Smooth muscle cell (in vitro differentiated cells): ENCODE results near the gene RFX1. TPM values are rescaled to one million over a fixed set of nuclear protein-coding genes. Genes with fewer than 3 reads are reported as not detected.
"Not testable (repeated sequence)": the region's sequence is repeated elsewhere in the genome, so short reads cannot be mapped to it uniquely, and the experiment has no call there.

ENCODE experiments used
- DNase-seq: peaks from one replicate; lab custom pipeline; 2025; ENCODE audit not compliant: unreplicated experiment; lab: John Stamatoyannopoulos, UW
- H2AFZ ChIP-seq: fragments of 200-600 bp; sonication (generic); 2 replicates; pipeline ENCODE4 v1.6.0; 2016; ENCODE audit warnings: antibody characterized with exemption, low read depth, mild to moderate bottlenecking
- H3F3A ChIP-seq: fragments of 200-600 bp; sonication (generic); 2 replicates; pipeline ENCODE4 v1.6.0; 2017; ENCODE audit warnings: antibody characterized with exemption, low read depth
- H3K27ac ChIP-seq: fragments of 200-600 bp; sonication (generic); 2 replicates; pipeline ENCODE4 v1.5.1; 2016; ENCODE audit warnings: low read depth, mild to moderate bottlenecking
- H3K27me3 ChIP-seq: fragments of 200-600 bp; sonication (generic); 2 replicates; pipeline ENCODE4 v1.6.1; 2016; ENCODE audit warnings: low read depth, mild to moderate bottlenecking
- H3K36me3 ChIP-seq: fragments of 200-600 bp; sonication (generic); 2 replicates; pipeline ENCODE4 v1.5.1; 2016; ENCODE audit warnings: low read depth
- H3K4me1 ChIP-seq: fragments of 200-600 bp; sonication (generic); 2 replicates; pipeline ENCODE4 v1.5.1; 2016; ENCODE audit warnings: low read depth
- H3K4me2 ChIP-seq: fragments of 200-600 bp; sonication (generic); 2 replicates; pipeline ENCODE4 v1.6.0; 2016; ENCODE audit warnings: mild to moderate bottlenecking
- H3K4me3 ChIP-seq: fragments of 200-600 bp; sonication (generic); 2 replicates; pipeline ENCODE4 v1.5.1; 2016; ENCODE audit warnings: mild to moderate bottlenecking
- H3K79me2 ChIP-seq: fragments of 200-600 bp; sonication (generic); 2 replicates; pipeline ENCODE4 v1.6.0; 2016; ENCODE audit warnings: low read depth, mild to moderate bottlenecking
- H3K9ac ChIP-seq: fragments of 200-600 bp; sonication (generic); 2 replicates; pipeline ENCODE4 v1.6.0; 2016; ENCODE audit warnings: low read depth
- H3K9me3 ChIP-seq: fragments of 200-600 bp; sonication (generic); replicated peaks from 2 replicates; pipeline ENCODE4 v1.5.1; 2016; ENCODE audit warnings: low read depth
- H4K20me1 ChIP-seq: fragments of 200-600 bp; sonication (generic); 2 replicates; pipeline ENCODE4 v1.6.0; 2016; ENCODE audit warnings: low read depth
- CTCF ChIP-seq: fragments of 200-600 bp; sonication (generic); IDR thresholded peaks from 2 replicates; pipeline ENCODE4 v1.5.1; 2017; ENCODE audit warnings: borderline replicate concordance, mild to moderate bottlenecking, antibody characterized with exemption; ENCODE audit not compliant: insufficient read depth, poor library complexity, severe bottlenecking
- WGBS: methylation state at CpG from one replicate; pipeline ENCODE4 v1.1.7; 2016; ENCODE audit warnings: low lambda C conversion rate; 5-methylcytosine and 5-hydroxymethylcytosine counted together
- polyA plus RNA-seq: library from polyadenylated mRNA; unstranded; fragments of >200 nt; fragmentation: Nextera tagmentation; extraction: Ambion mirVana; gene quantifications from 2 replicates; pipeline ENCODE4 v1.2.1, GENCODE V29; 2016
- total RNA-seq: library from RNA; depleted of rRNA; stranded (reverse); fragments of >200 nt; gene quantifications from 2 replicates; pipeline ENCODE4 v1.2.3, GENCODE V29; 2014

The RFX1 gene
- total and polyA plus RNA-seq, 2 experiments from 2014 or later = 2.2 TPM

DNA sequence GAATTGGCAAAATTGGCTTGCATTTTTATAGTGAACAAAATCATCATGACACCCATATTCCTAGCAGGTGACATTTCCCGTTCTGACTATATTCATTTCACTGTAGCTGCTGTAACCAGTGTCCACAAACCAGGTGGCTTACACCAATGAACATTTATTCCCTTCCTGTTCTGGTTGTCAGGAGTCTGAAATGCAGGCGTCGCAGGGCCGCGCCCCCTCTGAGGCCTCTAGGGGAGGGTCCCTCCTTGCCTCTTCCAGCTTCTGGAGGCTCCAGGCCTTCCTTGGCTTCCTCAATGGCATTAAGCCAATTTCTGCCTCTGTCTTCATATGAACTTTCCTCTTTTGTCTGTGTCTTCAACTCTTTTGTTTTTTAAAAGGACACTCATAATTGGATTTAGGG lies 15.4 kb upstream of the RFX1 start:
- no peaks in the 10 kb centered on the region for H4K20me1 ChIP-seq
- H3K27ac ChIP-seq = no peak overlapping the region
- H2AFZ ChIP-seq = no peak overlapping the region
- no peaks in the 10 kb centered on the region for H3K27me3 ChIP-seq
- no peaks in the 10 kb centered on the region for H3F3A ChIP-seq
- DNase-seq = no peak
- no peak overlapping the region for H3K4me2 ChIP-seq
- no peaks in the 10 kb centered on the region for H3K36me3 ChIP-seq
- no peak for TF ChIP-seq CTCF
- no peaks in the 10 kb centered on the region for H3K9me3 ChIP-seq
- WGBS = 85% methylated on average over 5 of the region's 5 CpGs
- no peak overlapping the region for H3K4me3 ChIP-seq
- H3K79me2 ChIP-seq = no peaks in the 10 kb centered on the region
- no peaks in the 10 kb centered on the region for H3K4me1 ChIP-seq
- no peak overlapping the region for H3K9ac ChIP-seq

- not testable (repeated sequence) for H3K36me3 ChIP-seq, H3K27me3 ChIP-seq, H3K79me2 ChIP-seq, H3F3A ChIP-seq, H3K4me3 ChIP-seq, H3K9me3 ChIP-seq, H3K9ac ChIP-seq, H2AFZ ChIP-seq, H3K4me2 ChIP-seq, H3K27ac ChIP-seq, H4K20me1 ChIP-seq, DNase-seq, H3K4me1 ChIP-seq
- WGBS = 80% methylated on average over 3 of the region's 3 CpGs
Measured at GRCh38 chr19:14019739-14020138, 13.6 kb upstream of the RFX1 start.

DNA sequence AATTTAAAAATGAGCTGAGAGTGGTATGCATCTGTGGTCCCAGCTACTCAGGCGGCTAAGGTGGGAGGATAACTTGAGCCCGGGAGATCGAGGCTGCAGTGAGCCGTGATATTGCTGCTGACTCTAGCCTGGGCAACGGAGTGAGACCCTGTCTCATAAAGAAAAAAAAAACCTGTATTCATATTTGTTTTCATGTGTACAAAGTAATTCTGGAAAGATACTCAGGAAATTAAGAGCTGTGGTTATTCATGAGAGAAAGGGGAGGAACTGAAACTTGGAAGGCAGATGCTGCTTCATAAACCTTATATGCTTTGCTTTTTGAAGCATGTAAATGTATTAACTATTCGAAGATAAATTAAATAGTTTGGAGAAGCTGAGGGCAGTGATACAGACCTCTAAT lies 13.0 kb upstream of the RFX1 start:
- Histone ChIP-seq H3K9me3 (no peaks in the 10 kb centered on the region), H3K36me3 (no peaks in the 10 kb centered on the region), H3K4me1 (no peaks in the 10 kb centered on the region), H3K27ac (no peak overlapping the region), H4K20me1 (no peaks in the 10 kb centered on the region), H3K27me3 (no peaks in the 10 kb centered on the region), H3K4me2 (no peak overlapping the region), H3K4me3 (no peak overlapping the region), H3K9ac (no peak overlapping the region), H2AFZ (no peak overlapping the region), H3F3A (no peaks in the 10 kb centered on the region), H3K79me2 (no peaks in the 10 kb centered on the region)
- DNase-seq = no peak
- no peak for TF ChIP-seq CTCF
- 94% methylated on average over 6 of the region's 6 CpGs for WGBS

- no peak for TF ChIP-seq CTCF
- Histone ChIP-seq H4K20me1 (no peaks in the 10 kb centered on the region), H2AFZ (no peak overlapping the region), H3K4me2 (no peak overlapping the region), H3K9ac (no peak overlapping the region), H3K4me3 (no peak overlapping the region), H3F3A (no peaks in the 10 kb centered on the region), H3K9me3 (no peaks in the 10 kb centered on the region), H3K79me2 (no peaks in the 10 kb centered on the region), H3K27me3 (no peaks in the 10 kb centered on the region), H3K4me1 (no peaks in the 10 kb centered on the region), H3K36me3 (no peaks in the 10 kb centered on the region), H3K27ac (no peak overlapping the region)
- DNase-seq = no peak
- 94% methylated on average over 8 of the region's 8 CpGs for WGBS
Measured at GRCh38 chr19:14015524-14016035, 9.5 kb upstream of the RFX1 start.
